ENCODE data around the gene ABCE1. TPM values are rescaled to one million over a fixed set of nuclear protein-coding genes. Genes with fewer than 3 reads are reported as not detected.

Gene ABCE1
- total and polyA plus RNA-seq, 4 donors: 19.0 to 72.6 (median 44.8) TPM

- H3K4me1 ChIP-seq (ENCODE audit: control insufficient read depth in 5 of 5, insufficient read depth in 5 of 5, low read length in 5 of 5): peaks cover 2 to 23% (median 13%) of the 10 kb centered on the region in 5 donors
- no peak overlapping the region for H3K4me3 ChIP-seq
- TF ChIP-seq CTCF (IDR thresholded peaks at IDR 0.05; ENCODE audit: control extremely low read depth, extremely low read depth): no peak
- DNase-seq: no peak
- 94 to 99% methylated on average over 1 of the region's 1 CpG for WGBS, 2 donors
- no peak for ATAC-seq (ENCODE audit: insufficient read depth, low FRiP score)
- no peak overlapping the region for H3K27ac ChIP-seq (ENCODE audit: low read depth in 1 of 2, low read length in 1 of 2)
- no peaks in the 10 kb centered on the region for H3K27me3 ChIP-seq (ENCODE audit: control insufficient read depth in 3 of 3, insufficient read depth in 3 of 3, low read length in 2 of 3)
- H3K9ac ChIP-seq (ENCODE audit: insufficient read depth in 1 of 2, low read length in 2 of 2): no peak overlapping the region
- peaks cover 0 to 9% (median 3%) of the 10 kb centered on the region in 4 donors for H3K36me3 ChIP-seq (ENCODE audit: control insufficient read depth in 4 of 4, insufficient read depth in 4 of 4, low read length in 4 of 4)
- H3K9me3 ChIP-seq (ENCODE audit: control insufficient read depth in 4 of 4, insufficient read depth in 3 of 4, low read length in 3 of 4): no peaks in the 10 kb centered on the region
These were observed 3.0 kb downstream of the ABCE1 start for GRCh38 chr4:145101091-145101490.

GRCh38 chr4:145102619-145103018 is 4.5 kb downstream of the ABCE1 start:
- H3K9ac ChIP-seq (ENCODE audit: insufficient read depth in 1 of 2, low read length in 2 of 2): no peak overlapping the region
- WGBS, 2 donors: 90 to 93% methylated on average over 2 of the region's 2 CpGs
- DNase-seq (no peak), ATAC-seq (ENCODE audit: insufficient read depth, low FRiP score) (no peak)
- H3K4me1 ChIP-seq (ENCODE audit: control insufficient read depth in 5 of 5, insufficient read depth in 5 of 5, low read length in 5 of 5): peaks cover 0 to 18% (median 8%) of the 10 kb centered on the region in 5 donors
- H3K9me3 ChIP-seq (ENCODE audit: control insufficient read depth in 4 of 4, insufficient read depth in 3 of 4, low read length in 3 of 4): no peaks in the 10 kb centered on the region
- H3K36me3 ChIP-seq (ENCODE audit: control insufficient read depth in 4 of 4, insufficient read depth in 4 of 4, low read length in 4 of 4): peaks cover 2 to 19% (median 8%) of the 10 kb centered on the region in 4 donors
- no peak overlapping the region for H3K4me3 ChIP-seq
- no peak overlapping the region for H3K27ac ChIP-seq (ENCODE audit: low read depth in 1 of 2, low read length in 1 of 2)
- no peak for TF ChIP-seq CTCF (IDR thresholded peaks at IDR 0.05; ENCODE audit: control extremely low read depth, extremely low read depth)
- H3K27me3 ChIP-seq (ENCODE audit: control insufficient read depth in 3 of 3, insufficient read depth in 3 of 3, low read length in 2 of 3): no peaks in the 10 kb centered on the region

- no peak for ATAC-seq (ENCODE audit: insufficient read depth, low FRiP score)
- no peaks in the 10 kb centered on the region for H3K27me3 ChIP-seq (ENCODE audit: control insufficient read depth in 3 of 3, insufficient read depth in 3 of 3, low read length in 2 of 3)
- peaks cover 0 to 18% (median 8%) of the 10 kb centered on the region in 5 donors for H3K4me1 ChIP-seq (ENCODE audit: control insufficient read depth in 5 of 5, insufficient read depth in 5 of 5, low read length in 5 of 5)
- H3K9me3 ChIP-seq (ENCODE audit: control insufficient read depth in 4 of 4, insufficient read depth in 3 of 4, low read length in 3 of 4): no peaks in the 10 kb centered on the region
- DNase-seq: no peak
- WGBS, 2 donors: 61 to 73% methylated on average over 3 of the region's 3 CpGs
- no peak overlapping the region for H3K9ac ChIP-seq (ENCODE audit: insufficient read depth in 1 of 2, low read length in 2 of 2)
- TF ChIP-seq CTCF (IDR thresholded peaks at IDR 0.05; ENCODE audit: control extremely low read depth, extremely low read depth): no peak
- no peak overlapping the region for H3K27ac ChIP-seq (ENCODE audit: low read depth in 1 of 2, low read length in 1 of 2)
- peaks cover 2 to 18% (median 12%) of the 10 kb centered on the region in 4 donors for H3K36me3 ChIP-seq (ENCODE audit: control insufficient read depth in 4 of 4, insufficient read depth in 4 of 4, low read length in 4 of 4)
- no peak overlapping the region for H3K4me3 ChIP-seq
These were observed 5.4 kb downstream of the ABCE1 start for GRCh38 chr4:145103496-145103895.

GRCh38 chr4:145107126-145107525 is 9.0 kb downstream of the ABCE1 start:
- WGBS, 2 donors: 50 to 61% methylated on average over 2 of the region's 2 CpGs
- H3K36me3 ChIP-seq (ENCODE audit: control insufficient read depth in 4 of 4, insufficient read depth in 4 of 4, low read length in 4 of 4): peaks cover 8 to 26% (median 18%) of the 10 kb centered on the region in 4 donors

More at GRCh38 chr4:145107126-145107525, 9.0 kb downstream of the ABCE1 start:
- Histone ChIP-seq H3K9ac (ENCODE audit: insufficient read depth in 1 of 2, low read length in 2 of 2) (no peak overlapping the region), H3K27ac (ENCODE audit: low read depth in 1 of 2, low read length in 1 of 2) (no peak overlapping the region), H3K27me3 (ENCODE audit: control insufficient read depth in 3 of 3, insufficient read depth in 3 of 3, low read length in 2 of 3) (no peaks in the 10 kb centered on the region), H3K4me3 (no peak overlapping the region), H3K9me3 (ENCODE audit: control insufficient read depth in 4 of 4, insufficient read depth in 3 of 4, low read length in 3 of 4) (no peaks in the 10 kb centered on the region), H3K4me1 (ENCODE audit: control insufficient read depth in 5 of 5, insufficient read depth in 5 of 5, low read length in 5 of 5) (peaks cover 0 to 3% (median 0%) of the 10 kb centered on the region in 5 donors)
- no peak for TF ChIP-seq CTCF (IDR thresholded peaks at IDR 0.05; ENCODE audit: control extremely low read depth, extremely low read depth)
- DNase-seq: no peak
- no peak for ATAC-seq (ENCODE audit: insufficient read depth, low FRiP score)
